Fibroblast of lung (primary cell): ENCODE data around the gene MLXIPL. TPM values are rescaled to one million over a fixed set of nuclear protein-coding genes. Genes with fewer than 3 reads are reported as not detected.
"Not testable (repeated sequence)": the region's sequence is repeated elsewhere in the genome, so short reads cannot be mapped to it uniquely, and the experiment has no call there.

ENCODE experiments used
- DNase-seq, 2 donors: peaks; one replicate each; pipeline versions ENCODE4 v3.0.0 to v3.0.0-alpha.2; 2010; ENCODE audit warnings: low read depth in 2 of 2
- H2AFZ ChIP-seq: 2 replicates; pipeline ENCODE4 v1.5.1; 2012; ENCODE audit warnings: low read length, control low read depth, inconsistent platforms
- H3K27ac ChIP-seq: 2 replicates; pipeline ENCODE4 v1.5.1; 2011; ENCODE audit warnings: low read length, control low read depth; ENCODE audit not compliant: insufficient read depth
- H3K27me3 ChIP-seq: 2 replicates; pipeline ENCODE4 v1.5.1; 2011; ENCODE audit warnings: mild to moderate bottlenecking, low read length; ENCODE audit not compliant: control insufficient read depth, insufficient read depth
- H3K36me3 ChIP-seq: 2 replicates; pipeline ENCODE4 v1.5.1; 2011; ENCODE audit warnings: low read length; ENCODE audit not compliant: control insufficient read depth, insufficient read depth
- H3K4me1 ChIP-seq: 2 replicates; pipeline ENCODE4 v1.5.1; 2011; ENCODE audit warnings: low read length; ENCODE audit not compliant: control insufficient read depth, insufficient read depth; ENCODE audit errors: extremely low read depth
- H3K4me2 ChIP-seq: 2 replicates; pipeline ENCODE4 v1.5.1; 2011; ENCODE audit warnings: low read length, control low read depth; ENCODE audit not compliant: insufficient read depth; ENCODE audit errors: extremely low read depth
- H3K4me3 ChIP-seq, 4 experiments: fragments of 200-600 bp in 1 of 4; sonication (generic) in 1 of 4; replicated peaks in 1 of 4; 2 replicates each; pipeline ENCODE4 v1.5.1; 2011 to 2016; ENCODE audit warnings: low read length in 4 of 4, low read depth in 3 of 4, mild to moderate bottlenecking in 3 of 4, control low read depth in 2 of 4, inconsistent platforms in 1 of 4, mixed read lengths in 1 of 4; ENCODE audit not compliant: insufficient read depth in 1 of 4; ENCODE audit errors: control extremely low read depth in 1 of 4
- H3K79me2 ChIP-seq: 2 replicates; pipeline ENCODE4 v1.5.1; 2012; ENCODE audit warnings: mild to moderate bottlenecking, low read length, inconsistent platforms; ENCODE audit not compliant: control insufficient read depth, insufficient read depth
- H3K9ac ChIP-seq: 2 replicates; pipeline ENCODE4 v1.5.1; 2011; ENCODE audit warnings: mild to moderate bottlenecking, low read length, control low read depth; ENCODE audit not compliant: insufficient read depth
- H3K9me3 ChIP-seq: 2 replicates; pipeline ENCODE4 v1.5.1; 2012; ENCODE audit warnings: low read depth, low read length; ENCODE audit not compliant: control insufficient read depth, insufficient read depth
- H4K20me1 ChIP-seq: 2 replicates; pipeline ENCODE4 v1.5.1; 2011; ENCODE audit warnings: low read length; ENCODE audit not compliant: control insufficient read depth, insufficient read depth; ENCODE audit errors: extremely low read depth
- EZH2 ChIP-seq: IDR thresholded peaks from 2 replicates; pipeline ENCODE4 v1.5.1; 2012; ENCODE audit warnings: low read length, control low read depth, mild to moderate bottlenecking; ENCODE audit errors: missing control alignments
- polyA plus RNA-seq, 2 donors: library from polyadenylated mRNA; depleted of rRNA in 1 of 2; stranded (reverse) in 1 of 2; unstranded in 1 of 2; fragments of >200 nt; gene quantifications; 2 replicates each; pipeline ENCODE4 v1.2.1, GENCODE V29; 2011 to 2012; ENCODE audit warnings: missing spikeins in 1 of 2
- total RNA-seq: library from RNA; depleted of rRNA; stranded (reverse); fragments of >200 nt; gene quantifications from 2 replicates; pipeline ENCODE4 v1.2.1, GENCODE V29; 2014
- TF ChIP-seq, protein P1 (sequence below), 2 donors: IDR thresholded peaks in 1 of 2; conservative IDR thresholded peaks in 1 of 2; 1 replicate in 1 of 2; 2 replicates in 1 of 2; pipeline ENCODE4 v1.5.1; 2011 to 2012; ENCODE audit warnings: low read length in 2 of 2, control low read depth in 1 of 2, inconsistent platforms in 1 of 2, low read depth in 1 of 2, mild to moderate bottlenecking in 1 of 2

MLXIPL gene
- total and polyA plus RNA-seq, 2 donors (not counting 1 experiment from before 2014, with no cell fraction given): not detected

DNA sequence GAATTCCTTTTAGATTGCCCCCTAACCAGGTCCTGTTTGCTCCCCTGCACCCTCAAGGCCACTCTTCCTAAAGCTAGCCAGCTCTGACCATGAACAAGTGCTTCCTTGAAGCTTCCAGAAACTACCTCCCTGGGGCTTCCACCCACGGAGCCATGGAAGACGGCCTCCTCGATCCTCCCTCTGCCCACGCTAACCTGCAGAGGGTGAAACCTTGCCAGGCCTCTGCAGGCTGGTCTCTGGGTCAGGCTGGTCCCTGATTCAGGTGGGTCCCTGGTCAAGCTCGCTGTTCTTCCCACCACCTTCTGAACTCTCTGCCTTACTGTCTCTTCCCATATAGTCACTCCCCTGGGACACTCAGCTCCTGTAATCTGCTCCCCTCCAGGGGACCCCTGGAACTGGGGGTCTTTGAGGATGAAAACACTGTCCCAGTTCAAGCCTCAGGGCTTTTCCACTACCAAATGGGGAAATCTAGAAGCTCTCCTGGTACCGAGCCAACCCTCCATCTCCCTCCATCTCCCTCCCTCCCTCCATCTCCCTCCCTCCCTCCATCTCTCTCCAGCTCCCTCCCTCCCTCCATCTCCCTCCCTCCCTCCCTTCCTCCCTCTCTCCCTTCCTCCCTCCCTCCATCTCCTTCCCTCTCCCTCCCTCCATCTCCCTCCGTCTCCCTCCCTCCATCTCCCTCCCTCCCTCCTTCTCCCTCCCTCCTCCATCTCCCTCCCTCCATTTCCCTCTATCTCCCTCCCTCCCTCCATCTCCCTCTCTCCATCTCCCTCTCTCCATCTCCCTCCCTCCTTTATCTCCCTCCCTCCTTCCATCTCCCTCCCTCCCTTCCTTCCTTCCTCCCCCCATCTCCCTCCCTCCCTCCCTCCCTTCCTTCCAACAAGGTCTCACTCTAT lies 2.9 kb downstream of the MLXIPL start:
- no peak overlapping the region for H3K4me3 ChIP-seq
- no peaks in the 10 kb centered on the region for H3K4me1 ChIP-seq
- H3K36me3 ChIP-seq: no peaks in the 10 kb centered on the region
- no peaks in the 10 kb centered on the region for H4K20me1 ChIP-seq
- peaks cover 25% of the 10 kb centered on the region for H3K27me3 ChIP-seq
- no peak for TF ChIP-seq EZH2
- TF ChIP-seq, protein P1, sequence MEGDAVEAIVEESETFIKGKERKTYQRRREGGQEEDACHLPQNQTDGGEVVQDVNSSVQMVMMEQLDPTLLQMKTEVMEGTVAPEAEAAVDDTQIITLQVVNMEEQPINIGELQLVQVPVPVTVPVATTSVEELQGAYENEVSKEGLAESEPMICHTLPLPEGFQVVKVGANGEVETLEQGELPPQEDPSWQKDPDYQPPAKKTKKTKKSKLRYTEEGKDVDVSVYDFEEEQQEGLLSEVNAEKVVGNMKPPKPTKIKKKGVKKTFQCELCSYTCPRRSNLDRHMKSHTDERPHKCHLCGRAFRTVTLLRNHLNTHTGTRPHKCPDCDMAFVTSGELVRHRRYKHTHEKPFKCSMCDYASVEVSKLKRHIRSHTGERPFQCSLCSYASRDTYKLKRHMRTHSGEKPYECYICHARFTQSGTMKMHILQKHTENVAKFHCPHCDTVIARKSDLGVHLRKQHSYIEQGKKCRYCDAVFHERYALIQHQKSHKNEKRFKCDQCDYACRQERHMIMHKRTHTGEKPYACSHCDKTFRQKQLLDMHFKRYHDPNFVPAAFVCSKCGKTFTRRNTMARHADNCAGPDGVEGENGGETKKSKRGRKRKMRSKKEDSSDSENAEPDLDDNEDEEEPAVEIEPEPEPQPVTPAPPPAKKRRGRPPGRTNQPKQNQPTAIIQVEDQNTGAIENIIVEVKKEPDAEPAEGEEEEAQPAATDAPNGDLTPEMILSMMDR (conservative IDR thresholded peaks at IDR 0.05 in 1 of 2, IDR thresholded peaks at IDR 0.05 in 1 of 2; ENCODE audit: low read depth in 1 of 2, low read length in 2 of 2): no peak
- H3K4me2 ChIP-seq: no peak overlapping the region
- H2AFZ ChIP-seq: no peak overlapping the region
- H3K9me3 ChIP-seq: no peaks in the 10 kb centered on the region
- H3K27ac ChIP-seq: no peak overlapping the region
- no peak overlapping the region for H3K9ac ChIP-seq
- no peaks in the 10 kb centered on the region for H3K79me2 ChIP-seq
- no peak for DNase-seq

DNA sequence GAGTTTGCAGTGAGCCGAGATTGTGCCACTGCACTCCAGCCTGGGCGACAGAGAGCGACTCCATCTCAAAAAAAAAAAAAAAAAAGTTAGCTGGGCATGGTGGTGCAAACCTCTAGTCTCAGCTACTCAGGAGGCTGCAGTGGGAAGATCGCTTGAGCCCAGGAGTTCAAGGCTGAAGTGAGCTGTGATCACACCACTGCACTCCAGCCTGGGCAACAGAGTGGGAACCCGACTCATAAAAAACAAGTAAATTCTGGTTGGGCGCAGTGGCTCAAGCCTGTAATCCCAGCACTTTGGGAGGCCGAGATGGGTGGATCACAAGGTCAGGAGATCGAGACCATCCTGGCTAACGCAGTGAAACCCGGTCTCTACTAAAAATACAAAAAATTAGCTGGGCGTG lies 4.9 kb downstream of the MLXIPL start:
- H3K9me3 ChIP-seq: not testable (repeated sequence)
- H3K27me3 ChIP-seq: peaks cover 18% of the 10 kb centered on the region

DNA sequence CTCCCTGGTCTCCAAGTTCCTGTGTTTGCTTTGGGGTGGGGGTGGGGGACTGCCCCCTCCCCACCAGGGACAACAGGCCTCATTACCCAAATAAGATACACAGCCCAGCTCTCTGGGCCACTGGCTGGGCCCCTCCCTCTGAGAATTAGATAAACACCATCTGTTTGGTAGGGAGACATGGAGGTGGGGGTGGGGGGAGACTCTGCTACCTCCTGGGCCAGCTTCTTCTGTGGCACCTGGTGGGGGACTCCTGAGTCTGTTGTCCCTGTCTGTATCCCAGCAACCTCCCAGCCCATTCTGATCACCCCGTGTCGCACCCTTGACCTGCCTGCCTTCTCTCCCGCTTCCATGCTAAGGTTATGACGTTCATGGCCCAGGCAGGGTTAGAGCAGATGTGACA lies 5.8 kb downstream of the MLXIPL start:
- Histone ChIP-seq H4K20me1 (no peaks in the 10 kb centered on the region), H3K4me2 (no peak overlapping the region), H3K79me2 (no peaks in the 10 kb centered on the region), H3K9ac (no peak overlapping the region), H3K9me3 (no peaks in the 10 kb centered on the region), H3K27me3 (peaks cover 13% of the 10 kb centered on the region), H3K4me1 (no peaks in the 10 kb centered on the region), H3K4me3 (no peak overlapping the region), H3K36me3 (no peaks in the 10 kb centered on the region), H3K27ac (no peak overlapping the region), H2AFZ (no peak overlapping the region)
- TF ChIP-seq, protein P1 (conservative IDR thresholded peaks at IDR 0.05 in 1 of 2, IDR thresholded peaks at IDR 0.05 in 1 of 2; ENCODE audit: low read depth in 1 of 2, low read length in 2 of 2): no peak
- no peak for TF ChIP-seq EZH2
- no peak for DNase-seq

More for the DNA sequence above, 4.9 kb downstream of the MLXIPL start:
- not testable (repeated sequence) for H3K4me2 ChIP-seq, H3K36me3 ChIP-seq, DNase-seq, H3K27ac ChIP-seq, H3K4me3 ChIP-seq, H3K9ac ChIP-seq, H3K4me1 ChIP-seq, H4K20me1 ChIP-seq, H2AFZ ChIP-seq, H3K79me2 ChIP-seq

DNA sequence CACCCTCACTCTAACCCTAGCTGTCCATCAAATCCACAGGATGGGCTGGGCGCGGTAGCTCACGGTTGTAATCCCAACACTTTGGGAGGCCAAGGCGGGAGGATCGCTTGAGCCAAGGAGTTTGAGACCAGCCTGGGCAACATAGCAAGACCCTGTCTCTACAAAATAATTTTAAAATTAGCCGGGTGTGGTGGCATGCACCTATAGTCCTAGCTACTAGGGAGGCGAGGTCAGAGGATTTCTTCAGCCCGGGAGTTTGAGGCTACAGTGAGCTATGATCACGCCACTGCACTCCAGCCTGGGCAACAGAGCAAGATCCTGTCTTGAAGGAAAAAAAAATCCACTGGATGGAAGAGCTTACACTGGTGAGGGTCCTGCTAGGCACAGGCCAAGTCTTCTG lies 6.8 kb downstream of the MLXIPL start:
- H3K9ac ChIP-seq, H3K27me3 ChIP-seq, H3K4me3 ChIP-seq, H3K36me3 ChIP-seq, H3K4me2 ChIP-seq, H3K4me1 ChIP-seq, H4K20me1 ChIP-seq, H3K79me2 ChIP-seq, H3K27ac ChIP-seq, DNase-seq, H2AFZ ChIP-seq, H3K9me3 ChIP-seq: not testable (repeated sequence)
